HuH-7 (cell line): ENCODE data around the gene FLVCR1.
"Not testable (repeated sequence)": the region's sequence is repeated elsewhere in the genome, so short reads cannot be mapped to it uniquely, and the experiment has no call there.

Experiments used
- DNase-seq: peaks from one replicate; pipeline ENCODE4 v3.0.0; 2011; ENCODE audit warnings: low spot score

Gene FLVCR1

DNA sequence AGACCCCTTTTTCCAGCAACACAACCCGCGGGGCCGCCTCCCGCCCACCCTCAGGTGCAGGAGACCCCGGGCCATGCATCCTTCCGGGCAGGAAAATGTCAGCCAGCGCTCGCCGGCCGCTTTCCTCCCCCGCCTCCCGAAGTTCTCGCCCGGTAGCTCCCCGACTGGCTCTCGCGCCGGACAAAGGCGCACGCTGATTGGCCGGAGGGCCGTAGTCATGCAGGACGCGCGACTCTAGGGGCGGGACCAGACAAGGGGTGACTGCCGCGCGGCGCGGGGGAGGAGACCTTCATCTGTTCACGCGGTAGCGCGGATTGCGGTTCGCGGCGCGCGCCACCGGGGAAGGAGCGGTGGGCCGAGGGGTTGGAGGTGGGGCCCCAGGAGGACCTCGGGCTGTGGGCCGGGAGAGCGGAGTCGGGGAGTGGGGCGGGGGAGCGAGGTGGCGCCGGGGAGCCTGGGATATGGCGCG is at the start of gene FLVCR1:
Gene FLVCR1 (plus strand): TSS at position 284 of the 469 bp plus-strand sequence. CDS start 178 bp downstream, at position 462.
- DNase-seq, result peak; percentile 94

DNA sequence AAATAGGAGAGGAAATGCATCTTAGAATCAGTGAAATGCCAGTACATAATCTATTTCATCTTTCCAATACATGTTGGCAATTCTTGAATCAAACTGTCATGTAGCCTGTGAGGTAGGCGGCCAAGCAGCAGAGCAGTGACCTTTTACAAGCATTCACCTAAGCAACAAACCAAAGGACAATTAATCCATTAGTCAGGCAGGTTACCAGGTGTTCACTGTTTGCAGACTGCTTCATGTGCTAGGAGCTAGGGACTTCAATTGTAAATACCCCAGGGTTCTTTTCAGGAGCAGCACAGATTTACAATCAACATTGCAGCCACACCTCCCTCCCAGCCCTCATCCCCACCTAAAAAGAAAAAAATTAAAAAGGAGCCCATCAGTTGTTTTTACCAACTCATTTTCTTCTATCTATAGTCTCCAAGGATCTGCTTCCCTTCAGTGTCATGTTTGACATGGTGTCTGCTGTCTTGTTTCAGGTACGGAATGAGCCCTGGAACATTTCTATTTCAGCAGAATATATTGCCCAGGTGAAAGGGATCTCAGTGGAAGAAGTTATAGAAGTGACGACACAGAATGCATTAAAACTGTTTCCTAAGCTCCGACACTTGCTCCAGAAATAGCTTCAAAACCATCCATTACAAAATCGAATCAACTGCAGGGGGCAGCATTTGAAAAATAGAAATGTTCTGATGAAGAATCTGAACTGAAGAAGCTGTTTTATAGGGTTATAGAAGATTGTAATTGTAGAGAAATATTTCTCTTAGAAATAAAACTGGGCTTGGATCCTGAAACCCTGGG is 43.3 kb upstream of the FLVCR1 start:
- DNase-seq, result no peak

DNA sequence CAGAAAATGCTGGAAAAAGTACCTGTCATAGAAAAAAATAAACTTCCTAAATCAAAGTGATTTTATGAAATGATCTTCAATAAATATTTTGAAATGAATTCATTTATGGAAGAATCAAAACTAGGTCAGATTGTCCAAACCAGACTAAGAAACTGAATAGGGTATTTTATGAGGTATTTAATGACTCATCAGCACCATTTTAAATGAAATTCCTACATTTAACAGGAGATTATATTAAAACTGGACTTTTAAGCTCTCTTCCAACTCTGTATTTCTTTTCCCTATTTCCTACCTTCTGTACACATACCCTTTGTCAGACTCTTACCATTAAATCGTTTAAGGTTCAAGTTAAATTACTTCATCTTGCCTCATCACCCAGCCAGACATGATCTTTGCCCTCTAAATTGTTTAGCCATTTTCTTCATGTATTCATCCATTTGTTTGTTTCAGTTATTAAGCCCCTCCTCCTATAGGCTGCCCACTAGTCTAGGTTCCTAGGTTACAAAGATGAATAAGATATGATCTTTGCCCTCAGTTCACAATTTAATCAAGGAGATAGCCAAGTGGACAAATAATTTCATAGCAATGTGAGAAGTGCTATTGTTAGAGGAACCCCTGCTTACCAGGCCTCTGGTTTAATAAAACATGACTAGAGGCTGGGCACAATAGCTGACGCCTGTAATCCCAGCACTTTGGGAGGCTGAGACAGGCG is 41.4 kb upstream of the FLVCR1 start:
- DNase-seq, result peak; percentile 43

DNA sequence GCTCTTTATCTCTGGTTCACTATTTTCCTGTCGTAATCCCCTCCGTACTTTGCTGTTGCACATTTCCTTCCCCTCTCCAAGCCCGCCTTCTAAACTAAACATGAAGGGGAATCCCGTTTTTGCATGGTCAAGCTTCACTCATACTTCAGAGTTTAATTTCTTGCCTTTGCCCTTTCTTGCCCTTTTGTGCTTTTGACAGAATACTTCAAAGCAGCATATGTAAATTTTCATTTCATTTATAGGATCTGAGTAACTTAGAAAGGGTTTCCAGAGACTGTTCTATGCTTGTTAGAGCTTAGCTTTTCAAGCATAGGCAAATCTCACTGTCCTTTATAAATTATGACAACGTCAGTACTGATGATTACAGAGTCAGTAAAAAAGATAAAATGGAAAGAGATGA is 38.3 kb upstream of the FLVCR1 start:
- DNase-seq, result no peak

DNA sequence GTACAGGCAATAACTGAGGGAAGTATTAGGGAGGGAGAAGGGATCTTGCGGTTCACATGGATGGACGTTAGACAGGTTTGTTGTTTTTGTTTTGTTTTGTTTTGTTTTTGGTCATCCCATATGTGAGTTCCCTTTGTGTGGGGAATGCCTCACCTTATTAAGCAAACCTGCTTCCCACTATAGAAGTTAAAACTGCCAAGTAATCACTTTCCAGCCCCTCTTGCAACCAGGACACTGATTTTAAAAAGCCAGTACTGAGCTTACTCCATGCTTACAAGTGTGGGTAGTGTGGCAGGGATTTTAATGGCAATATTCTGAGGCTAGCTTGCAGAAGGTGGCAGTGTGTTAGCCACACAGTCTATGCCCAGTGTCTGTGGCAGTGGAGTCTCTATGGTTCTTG is 37.1 kb upstream of the FLVCR1 start:
- no peak for DNase-seq

DNA sequence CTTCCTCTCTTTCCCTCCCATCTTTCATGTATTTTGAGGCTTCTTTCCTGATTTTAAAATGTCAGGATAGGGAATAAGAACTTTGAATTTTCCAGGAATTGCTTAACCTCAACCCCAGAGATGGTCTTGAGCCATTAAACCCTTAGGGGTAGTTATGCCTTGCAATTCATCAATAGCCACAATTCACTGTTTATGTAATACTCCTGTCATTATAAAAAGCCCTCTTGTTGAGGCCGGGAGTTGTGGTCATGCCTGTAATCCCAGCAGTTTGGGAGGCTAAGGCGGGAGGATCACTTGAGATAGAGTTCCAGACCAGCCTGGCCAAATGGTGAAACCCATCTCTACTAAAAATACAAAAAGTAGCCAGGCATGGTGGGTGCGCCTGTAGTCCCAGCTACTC is 35.1 kb upstream of the FLVCR1 start:
- no peak for DNase-seq

DNA sequence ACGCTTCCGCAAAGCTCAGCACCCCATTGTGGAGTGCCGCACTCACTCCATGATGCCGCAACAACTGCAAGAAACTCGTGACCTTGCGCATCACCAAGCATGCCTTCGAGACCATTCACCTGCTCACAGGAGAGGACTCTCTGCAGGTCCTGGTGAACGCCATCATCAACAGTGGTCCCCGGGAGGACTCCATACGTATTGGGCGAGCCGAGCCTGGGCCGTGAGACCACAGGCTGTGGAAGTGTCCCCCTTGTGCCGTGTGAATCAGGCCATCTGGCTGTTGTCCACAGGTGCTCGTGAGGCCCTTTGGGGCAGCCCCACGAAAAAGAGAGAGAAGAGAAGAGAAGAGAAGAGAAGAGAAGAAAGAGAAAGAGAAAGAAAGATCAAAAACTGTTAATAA is 33.9 kb upstream of the FLVCR1 start:
- no peak for DNase-seq

DNA sequence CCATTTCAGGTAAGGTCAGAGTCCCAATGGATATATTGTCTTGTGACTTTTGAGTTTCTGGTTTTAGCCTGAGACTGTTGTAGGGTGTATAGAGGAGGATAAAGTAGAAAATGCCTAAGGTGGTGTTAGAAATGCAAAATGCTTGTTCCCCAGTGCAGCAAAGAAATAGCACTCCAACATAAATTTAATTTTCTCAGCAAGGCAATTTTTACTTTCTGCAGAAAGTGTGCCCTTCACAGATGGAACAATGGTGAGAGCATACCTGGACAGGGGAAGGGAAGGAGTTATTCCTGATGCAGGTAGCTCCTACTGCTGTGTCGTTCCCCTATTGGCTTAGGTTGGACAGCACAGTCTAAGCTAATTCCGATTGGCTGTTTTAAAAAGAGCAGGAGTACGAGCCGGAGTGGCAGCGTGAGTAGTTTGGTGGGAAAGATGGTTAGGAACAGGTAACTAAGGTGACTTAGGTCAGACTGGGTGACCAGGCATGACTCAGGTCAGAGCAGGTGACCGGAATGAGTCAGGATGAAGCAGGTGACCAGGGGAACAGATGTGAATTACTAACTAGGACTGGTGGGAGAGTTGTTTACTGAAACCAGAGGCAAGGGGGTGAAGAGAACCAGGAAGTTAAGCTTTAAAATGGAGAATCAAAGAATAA is 32.1 kb upstream of the FLVCR1 start:
- DNase-seq, result no peak

DNA sequence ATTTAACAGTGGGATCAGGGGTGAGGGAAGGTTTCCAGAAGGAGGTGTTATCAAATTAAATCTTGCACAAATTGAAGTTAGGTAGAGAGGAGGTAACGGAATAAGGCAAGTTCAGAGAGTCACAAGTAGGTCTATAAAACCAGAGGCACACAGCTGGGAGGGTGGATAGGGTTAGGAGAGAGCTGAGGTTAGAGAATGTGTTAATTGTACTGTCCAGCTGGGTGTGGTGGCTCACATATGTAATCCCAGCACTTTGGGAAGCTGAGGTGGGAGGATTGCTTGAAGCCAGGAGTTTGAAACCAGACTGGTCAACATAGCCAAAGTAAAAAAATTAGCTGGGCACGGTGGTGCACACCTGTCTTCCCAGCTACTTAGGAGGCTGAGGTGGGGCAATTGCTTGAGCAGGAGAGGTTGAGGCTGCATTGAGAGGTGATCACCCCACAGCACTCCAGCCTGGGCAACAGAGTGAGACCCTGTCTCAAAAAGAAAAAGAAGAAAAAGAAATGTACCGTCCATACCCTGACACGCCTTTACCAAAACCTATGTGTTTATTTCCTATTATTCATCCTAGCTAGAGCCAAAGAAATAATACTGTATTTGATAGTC is 30.8 kb upstream of the FLVCR1 start:
- DNase-seq, result no peak

DNA sequence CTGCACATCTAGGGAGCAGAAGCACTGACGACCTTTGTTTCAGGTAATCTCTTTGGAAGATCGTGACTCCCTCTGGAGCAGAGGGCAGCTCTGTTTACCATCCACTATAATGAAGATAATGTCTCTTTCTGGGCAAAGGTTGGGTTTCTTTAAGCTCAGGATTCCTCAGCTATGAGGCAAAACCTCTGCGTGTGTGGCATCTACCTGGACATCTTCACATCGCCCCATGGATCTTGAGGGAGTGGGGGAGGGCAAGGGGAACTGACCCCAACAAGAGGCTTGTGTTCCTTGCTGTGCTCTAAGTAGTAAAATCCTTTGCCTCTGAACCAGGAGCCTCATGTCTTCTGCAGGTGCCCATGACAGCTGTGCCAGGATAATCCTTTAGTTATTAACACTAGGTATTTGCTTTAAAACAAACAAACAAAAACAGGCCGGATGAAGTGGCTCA is 30.2 kb upstream of the FLVCR1 start:
- DNase-seq, result peak; percentile 46

DNA sequence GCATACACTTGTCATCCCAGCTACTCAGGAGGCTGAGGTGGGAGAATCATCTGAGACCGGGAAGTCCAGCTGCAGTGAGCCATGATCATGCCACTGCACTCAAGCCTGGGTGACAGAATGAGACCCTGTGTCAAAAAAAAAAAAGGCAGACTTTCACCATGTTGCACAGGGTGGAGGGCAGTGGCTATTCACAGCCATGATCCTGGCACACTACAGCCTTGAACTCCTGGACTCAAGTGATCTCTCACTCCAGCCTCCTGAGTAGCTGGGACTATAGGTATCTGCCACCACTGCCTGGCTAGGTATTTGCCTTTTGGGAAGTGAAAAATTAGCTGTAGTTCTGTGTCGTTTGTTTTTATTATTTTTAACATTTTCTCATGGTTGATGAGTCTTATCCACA is 29.7 kb upstream of the FLVCR1 start:
- no peak for DNase-seq

DNA sequence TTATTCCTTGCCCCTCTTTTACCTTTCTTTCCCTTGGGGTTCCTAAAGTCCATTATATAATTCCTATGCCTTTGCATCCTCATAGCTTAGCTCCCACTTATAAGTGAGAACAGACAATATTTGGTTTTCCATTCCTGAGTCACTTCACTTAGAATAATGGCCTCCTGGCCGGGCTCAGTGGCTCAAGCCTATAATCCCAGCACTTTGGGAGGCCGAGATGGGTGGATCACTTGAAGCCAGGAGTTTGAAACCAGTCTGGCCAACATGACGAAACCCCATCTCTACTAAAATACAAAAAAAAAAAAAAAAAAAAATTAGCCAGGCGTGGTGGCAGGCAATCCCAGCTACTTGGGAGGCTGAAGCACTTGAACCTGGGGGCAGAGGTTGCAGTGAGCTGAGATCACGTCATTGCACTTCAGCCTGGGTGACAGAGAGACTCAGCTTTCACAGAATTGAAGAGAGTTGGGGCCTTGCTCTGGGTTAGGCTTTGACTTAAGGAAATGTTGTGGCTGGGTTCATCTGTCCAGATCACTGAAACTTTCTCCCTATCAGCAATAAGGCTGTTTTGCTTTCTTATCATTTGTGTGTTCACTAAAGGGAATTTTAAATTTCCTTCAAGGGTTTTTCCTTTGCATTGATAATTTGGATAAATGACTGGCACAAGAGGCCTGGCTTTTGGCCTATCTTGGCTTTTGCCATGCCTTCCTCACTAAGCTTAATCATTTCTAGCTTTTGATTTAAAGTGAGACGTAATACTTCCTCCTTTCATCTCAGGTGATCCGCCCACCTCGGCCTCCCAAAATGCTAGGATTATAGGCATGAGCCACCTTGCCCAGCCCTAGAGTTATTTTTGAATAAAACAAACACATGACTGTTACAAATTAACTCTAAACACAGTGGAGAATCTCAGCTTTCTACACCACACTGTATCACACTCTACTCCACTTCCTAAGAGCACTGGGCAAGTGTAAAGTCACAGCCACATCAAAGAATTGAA is 24.6 kb upstream of the FLVCR1 start:
- not testable (repeated sequence) for DNase-seq

DNA sequence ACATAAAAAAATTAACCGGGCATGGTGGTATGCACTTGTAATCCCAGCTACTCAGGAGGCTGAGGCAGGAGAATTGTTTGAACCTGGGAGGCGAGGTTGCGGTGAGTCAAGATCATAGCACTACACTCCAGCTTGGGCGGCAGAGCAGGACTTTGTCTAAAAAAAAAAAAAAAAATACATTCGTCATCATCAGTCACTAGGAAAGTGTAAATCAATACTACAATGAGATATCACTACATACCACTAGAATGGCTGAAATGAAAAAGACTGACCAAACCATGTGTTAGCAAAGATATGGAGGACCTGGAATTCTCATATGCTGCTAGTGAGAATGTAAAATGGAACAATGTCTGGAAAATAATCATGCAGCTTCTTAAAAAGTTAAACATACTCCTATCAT is 19.9 kb upstream of the FLVCR1 start:
- DNase-seq, result no peak

DNA sequence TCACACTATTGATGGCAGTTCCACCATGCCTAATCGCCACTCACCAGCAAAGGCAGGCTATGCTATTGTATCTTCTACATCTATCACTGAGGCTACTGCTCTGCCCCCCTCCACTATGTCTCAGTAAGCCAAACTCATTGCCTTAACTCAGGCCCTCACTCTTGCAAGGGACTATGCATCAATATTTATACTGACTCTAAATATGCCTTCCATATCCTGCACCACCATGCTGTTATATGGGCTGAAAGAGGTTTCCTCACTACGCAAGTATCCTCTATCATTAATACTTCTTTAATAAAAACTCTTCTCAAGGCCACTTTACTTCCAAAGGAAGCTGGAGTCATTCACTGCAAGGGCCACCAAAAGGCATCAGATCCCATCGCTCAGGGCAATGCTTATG is 13.6 kb upstream of the FLVCR1 start:
- not testable (repeated sequence) for DNase-seq

DNA sequence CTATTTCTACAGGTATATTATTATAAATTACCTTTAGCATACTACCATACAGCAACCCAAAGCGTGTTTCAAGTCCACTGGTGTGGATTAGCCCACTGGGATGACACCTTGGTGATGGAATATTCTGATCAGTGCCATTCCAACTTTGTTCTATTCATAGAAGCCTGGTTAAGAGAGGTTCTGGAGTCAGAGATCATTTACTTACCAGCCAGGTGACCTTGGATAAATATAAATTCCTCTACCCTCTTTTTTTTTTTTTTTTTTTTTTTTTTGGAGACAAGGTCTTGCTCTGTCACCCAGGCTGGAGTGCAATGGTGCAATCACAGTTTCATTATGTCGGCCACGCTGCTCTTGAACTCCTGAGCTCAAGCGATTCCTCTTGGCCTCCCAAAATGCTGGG is 10.5 kb upstream of the FLVCR1 start, which contains the start of gene SPATA45:
Gene SPATA45 (minus strand): TSS at position 101 of the 400 bp plus-strand sequence. CDS start 11,500 bp downstream, outside the sequence.
- DNase-seq, result no peak

DNA sequence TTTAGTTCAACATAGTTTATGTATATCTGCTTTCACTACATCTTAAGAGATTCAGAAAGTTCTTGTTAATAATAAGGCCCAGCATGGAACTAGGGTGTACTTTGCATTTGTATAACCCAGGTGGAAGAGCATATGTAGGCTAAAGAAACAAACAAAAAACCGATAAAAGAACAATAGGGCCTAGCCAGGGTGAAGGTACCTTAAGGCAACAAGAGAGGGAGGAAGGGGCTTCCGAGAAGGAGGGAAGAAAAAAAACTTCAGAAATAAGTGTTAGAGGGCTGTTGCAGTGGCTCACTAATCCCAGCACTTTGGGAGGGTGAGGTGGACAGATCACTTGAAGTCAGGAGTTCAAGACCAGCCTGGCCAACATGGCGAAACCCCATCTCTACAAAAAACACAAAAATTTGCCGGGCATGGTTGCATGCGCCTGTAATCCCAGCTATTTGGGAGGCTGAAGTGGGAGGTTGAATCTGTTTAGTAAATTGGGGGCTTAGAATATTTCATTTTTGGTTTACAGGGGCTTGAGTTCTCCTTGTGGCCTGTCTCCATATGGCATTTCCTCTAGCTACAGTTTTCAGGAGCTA is 5.9 kb upstream of the FLVCR1 start:
- no peak for DNase-seq

DNA sequence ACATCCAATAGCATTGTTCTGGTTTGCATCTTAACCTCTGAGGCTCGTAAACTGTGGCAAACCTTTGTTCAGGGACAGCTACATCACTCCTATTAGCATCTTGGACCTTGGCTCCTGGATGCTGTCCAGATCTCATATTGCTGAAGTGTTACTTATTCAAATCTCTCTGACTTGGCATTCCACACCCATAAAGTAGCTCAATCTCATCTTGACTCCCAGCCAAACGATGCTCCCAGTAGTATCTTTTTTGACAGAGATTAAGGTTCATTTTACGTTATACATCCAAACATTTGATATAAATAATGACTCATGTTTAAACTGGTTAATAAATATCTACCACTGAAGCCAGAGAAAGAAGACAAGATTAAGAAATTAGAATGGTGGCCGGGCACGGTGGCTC is 4.4 kb upstream of the FLVCR1 start:
- peak; percentile 32 for DNase-seq

DNA sequence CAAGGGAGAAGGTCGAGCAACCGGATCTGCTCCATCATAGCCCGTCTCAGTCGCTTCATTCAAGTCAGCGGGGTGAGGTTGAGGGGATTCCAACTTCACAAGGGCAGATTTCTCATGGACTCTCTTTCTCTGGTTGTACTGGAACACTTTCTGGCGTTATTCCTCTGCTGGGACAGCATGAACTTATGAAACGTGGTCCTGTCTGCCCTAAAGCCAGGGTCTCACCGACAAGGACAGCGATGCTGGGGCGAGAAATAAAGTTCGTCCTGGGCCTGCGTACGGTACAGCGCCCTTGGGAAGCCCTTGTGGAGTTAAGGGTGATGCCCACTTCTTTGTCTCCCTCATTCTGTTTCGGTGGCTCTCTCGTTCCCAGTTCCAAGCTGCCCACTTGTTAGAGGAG is 1.3 kb upstream of the FLVCR1 start:
- no peak for DNase-seq

DNA sequence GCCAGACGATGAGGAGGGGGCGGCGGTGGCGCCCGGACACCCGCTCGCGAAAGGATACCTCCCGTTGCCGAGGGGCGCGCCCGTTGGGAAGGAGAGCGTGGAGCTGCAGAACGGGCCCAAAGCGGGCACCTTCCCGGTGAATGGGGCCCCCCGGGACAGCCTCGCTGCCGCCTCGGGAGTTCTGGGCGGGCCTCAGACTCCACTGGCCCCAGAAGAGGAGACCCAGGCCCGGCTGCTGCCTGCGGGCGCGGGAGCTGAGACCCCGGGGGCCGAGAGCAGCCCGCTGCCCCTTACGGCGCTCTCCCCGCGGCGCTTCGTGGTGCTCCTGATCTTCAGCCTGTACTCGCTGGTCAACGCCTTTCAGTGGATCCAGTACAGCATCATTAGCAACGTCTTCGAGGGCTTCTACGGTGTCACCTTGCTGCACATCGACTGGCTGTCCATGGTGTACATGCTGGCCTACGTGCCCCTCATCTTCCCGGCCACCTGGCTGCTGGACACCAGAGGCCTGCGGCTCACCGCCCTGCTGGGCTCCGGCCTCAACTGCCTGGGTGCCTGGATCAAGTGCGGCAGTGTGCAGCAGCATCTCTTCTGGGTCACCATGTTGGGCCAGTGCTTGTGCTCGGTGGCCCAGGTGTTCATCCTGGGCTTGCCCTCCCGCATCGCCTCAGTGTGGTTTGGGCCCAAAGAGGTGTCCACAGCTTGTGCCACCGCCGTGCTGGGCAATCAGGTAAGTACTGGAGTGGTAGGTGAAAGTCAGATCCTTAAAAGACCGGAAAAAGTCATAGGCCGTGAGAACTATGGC is 588 bp downstream of the FLVCR1 start:
- DNase-seq, result peak; percentile 39
